ENCODE measurements around the gene BRD9.
"Not testable (repeated sequence)": the region's sequence is repeated elsewhere in the genome, so short reads cannot be mapped to it uniquely, and the experiment has no call there.

Gene BRD9

DNA sequence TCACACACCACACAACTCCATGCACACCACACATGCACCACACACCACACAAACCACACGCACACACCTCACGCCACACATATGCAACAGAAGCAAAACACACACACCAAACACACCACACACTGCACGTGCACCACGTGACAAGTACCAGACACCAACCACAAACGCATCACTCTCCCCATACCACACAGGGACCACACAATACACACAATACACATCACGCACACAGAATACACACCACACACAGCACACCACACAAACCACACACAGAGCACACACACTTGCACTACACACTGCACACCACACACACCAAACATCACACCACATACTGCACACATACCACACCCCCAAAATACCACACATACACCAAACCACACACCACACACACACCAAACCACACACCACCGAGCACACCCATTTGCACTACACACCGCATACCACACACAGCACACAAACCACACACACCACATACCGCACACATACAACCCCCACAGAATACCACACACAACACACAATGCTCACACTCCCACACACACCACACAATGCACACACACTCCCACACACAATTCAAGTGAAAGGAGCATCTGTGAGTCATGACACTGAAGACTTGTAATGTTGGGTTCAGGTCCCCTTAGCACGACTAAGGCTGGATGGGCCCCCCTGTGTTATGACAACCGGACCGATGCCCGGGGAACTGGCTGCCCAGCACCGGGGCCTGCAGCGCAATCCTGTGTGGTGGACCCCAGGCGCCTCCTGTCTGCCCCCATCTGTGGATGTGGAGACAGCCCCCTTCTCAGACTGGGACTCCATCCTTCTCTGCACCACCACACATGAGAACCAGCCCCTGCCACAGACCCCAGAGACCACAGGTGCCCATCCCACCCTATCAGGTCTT lies 35.8 kb downstream of the BRD9 start:
- DNase-seq = no peak

DNA sequence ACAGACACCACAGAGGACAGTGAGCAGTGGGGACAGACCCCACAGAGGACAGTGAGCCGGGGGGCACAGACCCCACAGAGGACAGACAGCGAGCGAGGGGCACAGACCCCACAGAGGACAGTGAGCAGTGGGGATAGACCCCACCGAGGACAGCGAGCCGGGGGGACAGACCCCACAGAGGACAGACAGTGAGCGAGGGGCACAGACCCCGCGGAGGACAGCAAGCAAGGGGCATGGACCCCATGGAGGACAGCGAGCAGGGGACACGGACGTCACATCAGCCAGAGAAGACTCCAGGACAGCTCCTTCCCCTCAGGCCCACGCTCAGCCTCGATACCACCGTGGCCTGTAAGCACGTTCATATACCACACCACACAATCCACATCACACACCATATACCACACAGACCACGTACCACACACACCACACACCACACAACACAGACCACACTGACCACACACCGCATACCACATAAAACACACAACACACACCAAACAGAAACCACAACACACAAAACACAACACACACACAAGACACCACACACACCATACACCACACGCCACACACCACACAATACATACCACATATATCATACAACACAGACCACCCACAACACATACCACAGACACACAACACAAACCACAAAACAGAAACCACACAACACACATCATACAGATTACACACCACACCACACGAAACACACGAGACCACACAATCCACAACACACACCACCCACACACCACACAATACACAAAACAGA lies 36.6 kb downstream of the BRD9 start:
- no peak for DNase-seq

DNA sequence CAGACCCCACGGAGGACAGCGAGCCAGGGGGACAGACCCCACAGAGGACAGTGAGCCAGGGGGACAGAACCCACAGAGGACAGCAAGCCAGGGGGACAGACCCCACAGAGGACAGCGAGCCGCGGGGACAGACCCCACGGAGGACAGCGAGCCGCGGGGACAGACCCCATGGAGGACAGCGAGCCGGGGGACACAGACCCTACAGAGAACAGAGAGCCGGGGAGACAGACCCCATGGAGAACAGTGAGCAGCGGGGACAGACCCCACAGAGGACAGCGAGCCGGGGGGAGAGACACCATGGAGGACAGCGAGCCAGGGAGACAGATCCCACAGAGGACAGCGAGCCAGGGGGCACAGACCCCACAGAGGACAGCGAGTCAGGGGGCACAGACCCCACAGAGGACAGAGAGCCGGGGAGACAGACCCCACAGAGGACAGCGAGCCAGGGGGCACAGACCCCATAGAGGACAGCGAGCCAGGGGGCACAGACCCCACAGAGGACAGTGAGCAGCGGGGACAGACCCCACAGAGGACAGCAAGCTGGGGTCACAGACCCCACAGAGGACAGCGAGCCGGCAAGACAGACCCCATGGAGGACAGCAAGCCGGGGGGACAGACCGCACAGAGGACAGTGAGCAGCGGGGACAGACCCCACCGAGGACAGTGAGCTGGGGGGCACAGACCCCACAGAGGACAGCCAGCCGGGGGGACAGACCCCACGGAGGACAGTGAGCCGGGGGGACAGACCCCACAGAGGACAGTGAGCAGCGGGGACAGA lies 37.4 kb downstream of the BRD9 start:
- no peak for DNase-seq

DNA sequence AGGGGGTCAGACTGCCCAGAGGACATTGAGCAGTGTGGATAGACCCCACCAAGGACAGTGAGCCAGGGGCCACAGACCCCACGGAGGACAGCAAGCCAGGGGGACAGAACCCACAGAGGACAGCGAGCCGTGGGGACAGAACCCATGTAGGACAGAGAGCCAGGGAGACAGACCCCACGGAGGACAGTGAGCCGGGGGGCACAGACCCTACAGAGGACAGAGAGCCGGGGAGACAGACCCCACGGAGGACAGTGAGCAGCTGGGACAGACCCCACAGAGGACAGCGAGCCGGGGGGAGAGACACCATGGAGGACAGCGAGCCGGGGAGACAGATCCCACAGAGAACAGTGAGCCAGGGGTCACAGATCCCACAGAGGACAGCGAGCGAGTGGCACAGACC lies 38.4 kb downstream of the BRD9 start:
- no peak for DNase-seq

DNA sequence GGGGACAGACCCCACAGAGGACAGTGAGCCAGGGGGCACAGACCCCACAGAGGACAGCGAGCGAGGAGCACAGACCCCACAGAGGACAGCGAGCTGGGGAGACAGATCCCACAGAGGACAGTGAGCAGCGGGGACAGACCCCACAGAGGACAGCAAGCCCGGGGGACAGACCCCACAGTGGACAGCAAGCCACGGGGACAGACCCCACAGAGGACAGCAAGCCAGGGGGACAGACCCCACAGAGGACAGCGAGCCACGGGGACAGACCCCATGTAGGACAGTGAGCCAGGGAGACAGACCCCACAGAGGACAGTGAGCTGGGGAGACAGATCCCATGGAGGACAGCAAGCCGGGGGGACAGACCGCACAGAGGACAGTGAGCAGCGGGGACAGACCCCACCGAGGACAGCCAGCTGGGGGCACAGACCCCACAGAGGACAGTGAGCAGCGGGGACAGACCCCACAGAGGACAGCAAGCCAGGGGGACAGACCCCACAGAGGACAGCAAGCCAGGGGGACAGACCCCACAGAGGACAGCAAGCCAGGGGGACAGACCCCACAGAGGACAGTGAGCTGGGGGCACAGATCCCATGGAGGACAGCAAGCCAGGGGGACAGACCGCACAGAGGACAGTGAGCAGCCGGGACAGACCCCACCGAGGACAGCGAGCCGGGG lies 39.0 kb downstream of the BRD9 start:
- not testable (repeated sequence) for DNase-seq

DNA sequence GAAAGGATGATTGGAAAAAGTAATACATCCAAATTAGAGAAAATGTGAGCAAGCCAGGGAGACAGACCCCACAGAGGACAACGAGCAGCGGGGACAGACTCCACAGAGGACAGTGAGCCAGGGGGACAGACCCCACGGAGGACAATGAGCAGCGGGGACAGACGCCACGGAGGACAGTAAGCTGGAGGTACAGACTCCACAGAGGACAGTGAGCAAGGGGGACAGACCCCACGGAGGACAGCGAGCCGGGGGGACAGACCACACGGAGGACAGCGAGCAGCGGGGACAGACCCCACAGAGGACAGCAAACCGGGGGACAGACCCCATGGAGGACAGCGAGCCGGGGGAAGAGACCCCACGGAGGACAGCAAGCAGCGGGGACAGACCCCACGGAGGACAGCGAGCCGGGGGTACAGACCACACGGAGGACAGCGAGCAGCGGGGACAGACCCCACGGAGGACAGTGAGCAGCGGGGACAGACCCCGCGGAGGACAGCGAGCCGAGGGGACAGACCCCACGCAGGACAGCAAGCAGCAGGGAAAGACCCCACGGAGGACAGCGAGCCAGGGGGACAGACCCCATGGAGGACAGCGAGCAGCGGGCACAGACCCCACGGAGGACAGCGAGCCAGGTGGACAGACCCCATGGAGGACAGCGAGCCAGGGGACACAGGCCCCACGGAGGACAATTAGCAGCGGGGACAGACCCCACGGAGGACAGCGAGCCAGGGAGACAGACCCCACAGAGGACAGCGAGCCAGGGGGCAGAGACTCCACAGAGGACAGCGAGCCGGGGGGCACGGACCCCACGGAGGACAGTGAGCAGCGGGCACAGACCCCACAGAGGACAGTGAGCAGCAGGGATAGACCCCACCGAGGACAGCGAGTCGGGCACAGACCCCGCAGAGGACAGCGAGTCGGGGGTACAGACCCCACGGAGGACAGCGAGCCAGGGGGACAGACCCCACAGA lies 39.9 kb downstream of the BRD9 start:
- DNase-seq = no peak

DNA sequence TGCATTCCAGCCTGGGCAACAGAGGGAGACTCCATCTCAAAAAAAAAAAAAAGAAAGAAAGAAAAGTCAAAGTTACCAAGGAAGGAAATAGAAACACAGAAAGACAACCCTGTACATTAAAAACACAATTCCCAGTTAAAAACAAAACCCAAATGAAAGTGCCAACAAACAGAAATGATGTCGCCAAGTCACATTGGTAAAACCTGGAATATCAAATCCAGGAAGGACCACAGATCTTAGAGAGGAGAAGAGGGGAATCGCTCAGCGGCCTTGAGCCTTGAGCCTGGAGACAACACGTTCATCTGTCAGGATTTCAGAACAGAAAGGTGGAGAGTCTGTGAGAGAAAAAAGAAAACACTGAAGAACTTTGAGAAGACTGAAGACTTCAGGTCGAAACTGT lies 40.6 kb downstream of the BRD9 start:
- no peak for DNase-seq

DNA sequence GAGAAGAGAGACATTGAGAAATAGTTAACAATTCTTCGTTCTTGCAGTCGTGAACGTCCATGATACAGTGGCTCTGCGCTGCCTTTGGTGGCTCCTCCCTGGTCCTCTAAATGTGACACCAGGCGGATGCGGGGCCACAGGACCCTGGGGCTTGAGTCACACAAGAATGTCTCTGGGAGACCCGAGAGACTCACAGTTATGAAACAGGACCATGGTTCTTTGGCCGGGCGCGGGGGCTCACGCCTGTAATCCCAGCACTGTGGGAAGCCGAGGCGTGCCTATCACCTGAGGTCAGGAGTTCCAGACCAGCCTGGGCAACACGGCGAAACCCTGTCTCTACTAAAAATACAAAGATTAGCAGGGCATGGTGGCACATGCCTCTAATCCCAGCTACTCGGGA lies 41.0 kb downstream of the BRD9 start:
- no peak for DNase-seq

DNA sequence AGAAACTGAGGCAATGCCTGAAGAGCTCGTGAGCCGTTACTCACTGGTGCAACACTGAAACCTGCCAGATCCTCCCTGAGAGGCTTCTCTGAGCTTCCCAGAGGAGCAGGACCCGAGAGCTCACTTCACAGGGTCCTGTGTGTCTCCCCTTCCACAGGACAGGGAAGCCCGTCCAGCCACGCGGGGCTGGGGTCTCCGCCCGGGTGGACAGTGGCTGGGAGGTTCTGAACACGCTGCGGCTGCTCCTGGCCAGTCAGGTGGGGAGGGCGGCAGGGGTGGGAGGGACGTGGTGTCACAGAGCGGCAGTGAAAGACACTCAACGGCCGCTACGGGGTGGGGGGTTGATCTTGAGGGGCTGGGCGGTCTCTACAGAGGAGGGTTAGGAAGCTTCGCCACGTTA lies 41.5 kb downstream of the BRD9 start:
- DNase-seq = no peak

DNA sequence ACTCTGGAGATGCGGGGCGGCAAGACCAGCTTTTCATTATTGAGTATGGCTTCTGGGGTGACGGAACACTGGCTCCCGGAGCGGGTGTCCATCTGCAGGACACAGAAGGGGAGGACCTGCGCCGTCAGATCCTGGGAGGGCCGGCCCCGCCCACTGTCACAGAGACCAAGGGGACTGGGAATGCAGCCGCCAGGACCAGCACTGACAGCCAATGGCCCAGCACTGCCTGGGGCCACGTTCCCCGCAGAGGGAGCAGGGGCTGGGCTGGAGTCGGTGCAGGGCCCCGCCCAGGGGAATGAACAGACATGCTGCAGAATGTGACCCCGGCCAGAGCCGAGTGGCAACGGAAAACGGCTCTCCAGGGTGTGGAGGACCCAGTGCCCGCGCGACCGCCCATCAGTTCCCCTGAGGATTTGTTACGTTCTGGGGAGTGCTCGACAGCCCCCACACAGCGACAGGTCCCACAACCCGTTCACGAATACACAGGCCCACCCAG lies 42.0 kb downstream of the BRD9 start, which contains the start of gene ZDHHC11:
Gene ZDHHC11, minus strand, starts transcription at position 476 of the 496 bp plus-strand sequence. Its CDS starts 384 bp downstream, at position 92.
- peak; percentile 85 for DNase-seq

DNA sequence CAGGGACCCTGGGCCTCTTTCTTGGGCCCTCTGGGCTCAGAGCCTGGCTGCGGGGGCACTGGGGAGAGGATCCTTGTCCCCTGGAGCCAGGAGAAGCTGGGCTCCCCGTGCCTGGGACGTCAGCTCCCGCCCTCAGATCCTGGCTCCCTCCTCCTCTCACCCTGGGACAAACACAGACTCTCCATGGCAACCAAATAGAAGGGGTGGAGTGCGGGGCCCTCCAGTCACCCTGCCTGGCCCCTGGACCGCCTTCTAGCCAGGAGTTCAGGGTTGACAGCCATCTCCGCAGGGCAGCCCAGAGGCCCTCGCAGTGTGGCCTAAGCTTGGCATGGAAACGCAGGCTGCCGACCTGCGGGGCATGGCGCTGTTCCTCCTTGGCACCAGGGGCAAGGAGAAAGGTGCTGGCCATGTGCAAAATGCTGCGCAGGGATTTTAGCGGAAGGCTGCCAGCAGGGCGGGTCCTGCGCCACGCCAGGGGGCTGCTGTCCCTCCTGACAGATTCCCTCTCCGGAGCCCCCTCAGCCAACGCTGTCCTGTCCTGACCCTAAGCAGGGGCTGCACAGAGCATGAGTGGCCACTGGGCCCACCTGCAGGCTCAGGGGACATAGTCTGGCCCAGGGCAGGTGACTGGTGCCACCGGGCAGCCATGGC lies 42.8 kb downstream of the BRD9 start:
- no peak for DNase-seq

DNA sequence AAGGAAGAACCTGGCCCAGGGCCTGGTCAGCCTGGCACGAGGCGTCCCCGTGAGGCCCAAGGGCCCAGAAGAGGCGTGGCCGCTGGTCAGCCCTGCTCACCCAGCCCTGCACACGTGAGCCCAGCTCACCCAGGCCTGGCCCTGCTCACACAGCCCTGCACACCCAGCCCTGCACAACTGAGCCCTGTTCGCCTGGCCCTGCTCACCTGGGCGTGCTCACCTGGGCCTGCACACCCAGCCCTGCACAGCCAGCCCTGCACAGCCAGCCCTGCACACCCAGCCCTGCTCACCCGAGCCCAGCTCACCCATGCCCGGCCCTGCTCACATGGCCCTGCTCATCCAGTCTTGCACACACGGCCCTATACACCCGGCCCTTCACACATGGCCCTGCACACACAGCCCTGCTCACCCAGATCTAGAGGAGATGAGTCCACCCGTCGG lies 43.9 kb downstream of the BRD9 start:
- no peak for DNase-seq

DNA sequence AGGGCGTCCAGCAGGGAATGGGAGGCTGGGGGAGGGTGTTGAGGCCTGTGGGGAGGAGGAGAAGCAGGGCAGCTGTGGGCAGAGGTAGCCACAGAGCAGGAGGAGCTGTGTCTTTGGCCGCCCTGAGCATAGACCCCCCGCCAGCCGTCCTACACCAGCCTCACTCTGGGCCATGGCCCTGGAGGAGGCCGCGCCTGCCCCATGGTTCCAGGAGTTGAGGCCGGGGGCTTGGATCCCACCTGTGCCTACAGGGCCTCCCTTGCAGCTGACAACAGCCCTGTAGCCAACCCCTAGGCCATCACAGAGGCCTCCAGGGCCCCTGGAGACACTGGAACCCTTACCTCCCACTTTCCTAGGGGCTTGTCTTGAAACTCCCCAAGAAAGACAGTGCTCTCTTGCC lies 44.9 kb downstream of the BRD9 start:
- DNase-seq = not testable (repeated sequence)

DNA sequence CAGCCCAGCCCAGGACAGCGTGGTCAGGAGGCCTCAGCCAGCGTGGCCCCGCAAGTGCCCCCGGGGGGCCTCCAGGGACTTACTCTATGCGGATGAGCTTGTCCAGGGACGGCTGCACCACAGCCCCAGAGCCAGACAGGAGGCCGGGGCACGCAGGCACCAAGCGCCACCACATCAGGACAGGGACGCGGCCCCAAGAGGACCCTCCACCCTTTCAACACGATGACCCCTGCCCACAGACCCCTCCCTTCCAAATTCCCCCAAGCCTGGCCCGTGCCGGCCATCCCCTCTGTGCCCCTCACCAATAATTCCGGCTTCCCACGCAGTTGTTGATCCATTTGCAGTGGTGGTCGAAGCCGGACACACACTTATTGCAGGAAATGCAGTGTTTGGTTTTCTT lies 45.4 kb downstream of the BRD9 start:
- DNase-seq = not testable (repeated sequence)

DNA sequence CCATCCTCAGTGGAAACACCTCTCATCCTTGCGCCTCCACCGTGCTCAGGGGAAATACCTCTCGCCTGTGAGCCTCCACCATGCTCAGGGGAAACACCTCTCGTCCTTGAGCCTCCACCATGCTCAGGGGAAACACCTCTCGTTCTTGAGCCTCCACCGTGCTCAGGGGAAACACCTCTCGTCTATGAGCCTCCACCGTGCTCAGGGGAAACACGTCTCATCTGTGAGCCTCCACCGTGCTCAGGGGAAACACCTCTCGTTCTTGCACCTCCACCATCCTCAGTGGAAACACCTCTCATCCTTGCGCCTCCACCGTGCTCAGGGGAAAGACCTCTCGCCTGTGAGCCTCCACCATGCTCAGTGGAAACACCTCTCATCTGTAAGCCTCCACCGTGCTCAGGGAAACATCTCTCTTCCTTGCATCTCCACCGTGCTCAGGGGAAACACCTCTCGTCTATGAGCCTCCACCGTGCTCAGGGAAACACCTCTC lies 46.0 kb downstream of the BRD9 start:
- not testable (repeated sequence) for DNase-seq

DNA sequence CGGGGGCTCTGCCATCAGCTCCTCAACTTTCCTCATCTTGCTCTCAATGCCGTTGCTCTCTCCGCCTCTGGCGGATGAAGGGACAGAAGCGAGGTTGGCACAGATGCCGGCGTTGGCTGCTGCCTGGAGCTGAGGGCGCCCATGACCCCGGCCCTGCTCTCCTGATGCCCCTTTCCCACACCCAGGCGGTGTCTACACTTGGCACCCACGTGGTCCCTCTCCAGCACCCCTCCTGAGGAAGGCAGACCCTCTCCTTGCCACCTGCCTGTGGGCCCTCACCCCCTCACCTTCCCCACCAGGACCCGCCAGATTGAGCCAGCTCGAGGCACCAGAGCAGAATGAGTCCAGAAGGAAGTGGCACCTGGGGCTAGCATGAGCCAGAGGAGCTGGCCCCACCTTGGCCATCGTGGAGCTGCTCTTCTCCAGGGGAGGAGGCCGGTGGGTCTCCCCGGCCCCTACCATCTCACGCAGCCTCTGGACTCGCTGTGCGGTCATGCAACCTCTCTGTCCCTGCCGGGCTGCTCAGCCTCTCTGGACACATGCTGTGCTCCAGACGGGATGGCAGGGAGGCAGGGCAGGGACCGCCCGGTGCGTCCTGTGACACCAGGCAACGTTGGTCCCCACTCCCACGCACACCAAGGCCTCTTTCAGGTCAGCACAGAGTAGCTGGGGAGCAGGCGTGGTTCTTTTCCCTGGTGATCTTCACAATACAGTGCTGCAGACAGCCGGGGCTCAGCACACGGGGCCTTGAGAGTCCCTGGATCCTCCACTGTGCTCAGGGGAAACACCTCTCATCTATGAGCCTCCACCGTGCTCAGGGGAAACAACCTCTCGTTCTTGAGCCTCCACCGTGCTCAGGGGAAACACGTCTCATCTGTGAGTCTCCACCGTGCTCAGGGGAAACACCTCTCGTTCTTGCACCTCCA lies 46.7 kb downstream of the BRD9 start:
- not testable (repeated sequence) for DNase-seq

DNA sequence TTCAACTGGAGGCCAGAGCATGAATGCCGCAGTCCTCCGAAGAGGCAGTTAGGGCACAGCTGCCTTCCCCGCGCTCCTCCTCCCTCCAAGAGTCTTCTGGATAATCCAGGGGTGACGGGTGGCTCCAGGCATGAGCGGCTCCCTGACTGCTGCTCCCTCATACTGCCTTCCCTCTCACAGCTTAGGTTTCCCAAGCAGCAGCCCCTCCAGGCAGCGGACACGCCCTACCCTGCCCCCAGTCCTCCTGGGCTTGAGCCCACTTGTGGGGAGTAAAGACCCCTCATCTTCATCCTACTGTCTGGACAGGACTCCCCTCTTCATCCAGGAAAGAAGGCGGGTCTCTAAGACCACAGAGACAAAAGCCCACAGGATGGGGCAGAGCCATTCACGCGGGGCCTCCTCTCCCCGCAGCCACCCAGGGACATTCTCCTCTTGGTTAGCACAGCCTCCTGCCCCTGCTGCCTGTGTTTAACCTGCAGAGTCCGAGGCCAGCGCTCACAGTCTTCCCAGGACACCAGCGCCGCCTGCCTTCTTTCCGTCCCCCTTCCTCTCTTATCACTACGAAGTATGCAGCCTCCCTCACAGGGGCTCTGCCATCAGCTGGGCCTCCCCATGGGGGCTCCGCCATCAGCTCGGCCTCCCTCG lies 47.4 kb downstream of the BRD9 start:
- peak; percentile 19 for DNase-seq

DNA sequence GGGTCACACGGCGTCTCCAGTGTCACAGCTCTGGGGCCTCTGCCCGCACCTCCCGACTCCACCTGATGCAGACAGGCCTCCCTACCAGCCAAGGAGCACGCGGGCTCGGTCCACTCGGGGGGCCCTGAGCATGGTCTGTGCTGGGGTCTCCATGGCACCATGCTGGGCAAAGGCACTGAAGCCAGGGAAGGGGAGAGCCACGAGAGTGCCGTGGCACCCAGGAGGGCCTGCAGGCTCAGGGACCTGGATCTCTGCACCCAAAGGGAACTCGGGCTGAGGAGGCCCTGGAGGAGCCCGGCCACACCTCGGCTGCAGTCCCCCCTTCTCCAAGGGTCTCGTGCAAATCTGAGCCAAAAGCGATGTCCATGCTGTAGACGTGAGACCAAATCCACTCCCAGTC lies 48.2 kb downstream of the BRD9 start:
- not testable (repeated sequence) for DNase-seq

DNA sequence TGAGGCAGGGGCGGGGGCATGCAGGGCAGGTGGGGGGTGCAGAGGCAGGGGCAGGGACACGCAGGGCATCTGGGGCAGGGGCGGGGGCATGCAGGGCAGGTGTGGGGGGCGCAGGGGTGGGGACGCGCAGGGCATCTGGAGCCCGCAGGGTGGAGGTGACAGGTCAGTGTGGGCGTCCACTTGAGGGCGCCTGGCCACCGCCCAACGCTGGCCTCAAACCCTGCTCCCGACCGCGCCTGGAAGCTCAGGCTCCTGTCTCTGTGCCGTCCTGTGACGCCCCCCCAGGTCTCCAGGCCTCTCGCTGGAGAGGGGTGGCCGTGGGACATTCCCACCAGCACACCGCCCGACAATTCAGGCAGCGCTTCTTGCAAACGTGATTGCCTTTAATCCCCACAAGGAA lies 48.7 kb downstream of the BRD9 start:
- DNase-seq = not testable (repeated sequence)
